ENCODE results near the gene FHIT. TPM values are rescaled to one million over a fixed set of nuclear protein-coding genes. Genes with fewer than 3 reads are reported as not detected.

Gene FHIT
- total and polyA plus RNA-seq, 10 of the 15 experiments (the other 5 are each of a cell fraction or from before 2014, with no cell fraction given): 4.2 to 14.9 (median 9.4) TPM

DNA sequence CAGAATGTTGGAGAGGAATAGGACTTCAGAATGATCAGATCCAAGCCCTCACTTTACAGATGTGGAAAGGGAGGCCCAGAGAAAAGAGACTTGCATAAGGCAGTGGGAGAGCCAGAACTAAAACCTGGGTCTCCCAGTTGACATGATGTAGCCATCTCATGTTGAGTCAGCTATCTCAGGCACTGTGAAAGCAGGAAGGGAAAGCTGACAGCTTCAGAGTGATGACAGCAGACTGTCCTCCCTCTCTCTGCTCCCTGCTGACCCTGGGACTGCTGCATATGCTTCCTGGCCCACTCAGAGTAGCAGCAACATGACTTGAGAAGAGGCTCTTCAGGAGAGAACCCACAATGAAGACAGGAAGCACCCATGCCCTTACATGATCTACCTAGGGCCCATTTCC lies 14.7 kb downstream of the FHIT start (continued):
- TF ChIP-seq HDAC6 (IDR thresholded peaks at IDR 0.05; ENCODE audit: unreplicated experiment): no peak
- TF ChIP-seq ETV6 (conservative IDR thresholded peaks at IDR 0.05 in 1 of 2, IDR thresholded peaks at IDR 0.05 in 1 of 2; ENCODE audit: borderline replicate concordance in 1 of 2, low read depth in 1 of 2): peak in 1 of 2 experiments; percentile 41; a peak in 1 of 4 replicates
- TF ChIP-seq CHD1 (IDR thresholded peaks at IDR 0.05; ENCODE audit: low read depth, low read length): no peak
- TF ChIP-seq RCOR1 (conservative IDR thresholded peaks at IDR 0.05; ENCODE audit: low read depth, low read length): no peak
- peak; percentile 93 for TF ChIP-seq EED (IDR thresholded peaks at IDR 0.05; ENCODE audit: low read depth)
- TF ChIP-seq SMC3 (IDR thresholded peaks at IDR 0.05; ENCODE audit: borderline replicate concordance, low read length): peak; percentile 26; the same call in 1 of the 2 replicates
- 0 out of 2 replicates have a peak, but pooled peaks have one; percentile 50 for TF ChIP-seq CREB1 (IDR thresholded peaks at IDR 0.05; ENCODE audit: low read depth)
- TF ChIP-seq DPF2 (IDR thresholded peaks at IDR 0.05): peak; percentile 62; the same call in 1 of the 2 replicates
- TF ChIP-seq NR2C1 (IDR thresholded peaks at IDR 0.05): no peak
- TF ChIP-seq IKZF2 (IDR thresholded peaks at IDR 0.05): peak; percentile 74 to 83; a peak in 3 of 4 replicates
- TF ChIP-seq, protein P1, sequence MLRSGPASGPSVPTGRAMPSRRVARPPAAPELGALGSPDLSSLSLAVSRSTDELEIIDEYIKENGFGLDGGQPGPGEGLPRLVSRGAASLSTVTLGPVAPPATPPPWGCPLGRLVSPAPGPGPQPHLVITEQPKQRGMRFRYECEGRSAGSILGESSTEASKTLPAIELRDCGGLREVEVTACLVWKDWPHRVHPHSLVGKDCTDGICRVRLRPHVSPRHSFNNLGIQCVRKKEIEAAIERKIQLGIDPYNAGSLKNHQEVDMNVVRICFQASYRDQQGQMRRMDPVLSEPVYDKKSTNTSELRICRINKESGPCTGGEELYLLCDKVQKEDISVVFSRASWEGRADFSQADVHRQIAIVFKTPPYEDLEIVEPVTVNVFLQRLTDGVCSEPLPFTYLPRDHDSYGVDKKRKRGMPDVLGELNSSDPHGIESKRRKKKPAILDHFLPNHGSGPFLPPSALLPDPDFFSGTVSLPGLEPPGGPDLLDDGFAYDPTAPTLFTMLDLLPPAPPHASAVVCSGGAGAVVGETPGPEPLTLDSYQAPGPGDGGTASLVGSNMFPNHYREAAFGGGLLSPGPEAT (IDR thresholded peaks at IDR 0.05; ENCODE audit: low read depth): peak; percentile 54
- no peak for TF ChIP-seq BRCA1 (IDR thresholded peaks at IDR 0.05; ENCODE audit: low read depth, low read length)
- TF ChIP-seq PML (IDR thresholded peaks at IDR 0.05; ENCODE audit: low read length): no peak
- TF ChIP-seq CBX5 (IDR thresholded peaks at IDR 0.05; ENCODE audit: low read depth): peak; percentile 95
- TF ChIP-seq, protein P2, sequence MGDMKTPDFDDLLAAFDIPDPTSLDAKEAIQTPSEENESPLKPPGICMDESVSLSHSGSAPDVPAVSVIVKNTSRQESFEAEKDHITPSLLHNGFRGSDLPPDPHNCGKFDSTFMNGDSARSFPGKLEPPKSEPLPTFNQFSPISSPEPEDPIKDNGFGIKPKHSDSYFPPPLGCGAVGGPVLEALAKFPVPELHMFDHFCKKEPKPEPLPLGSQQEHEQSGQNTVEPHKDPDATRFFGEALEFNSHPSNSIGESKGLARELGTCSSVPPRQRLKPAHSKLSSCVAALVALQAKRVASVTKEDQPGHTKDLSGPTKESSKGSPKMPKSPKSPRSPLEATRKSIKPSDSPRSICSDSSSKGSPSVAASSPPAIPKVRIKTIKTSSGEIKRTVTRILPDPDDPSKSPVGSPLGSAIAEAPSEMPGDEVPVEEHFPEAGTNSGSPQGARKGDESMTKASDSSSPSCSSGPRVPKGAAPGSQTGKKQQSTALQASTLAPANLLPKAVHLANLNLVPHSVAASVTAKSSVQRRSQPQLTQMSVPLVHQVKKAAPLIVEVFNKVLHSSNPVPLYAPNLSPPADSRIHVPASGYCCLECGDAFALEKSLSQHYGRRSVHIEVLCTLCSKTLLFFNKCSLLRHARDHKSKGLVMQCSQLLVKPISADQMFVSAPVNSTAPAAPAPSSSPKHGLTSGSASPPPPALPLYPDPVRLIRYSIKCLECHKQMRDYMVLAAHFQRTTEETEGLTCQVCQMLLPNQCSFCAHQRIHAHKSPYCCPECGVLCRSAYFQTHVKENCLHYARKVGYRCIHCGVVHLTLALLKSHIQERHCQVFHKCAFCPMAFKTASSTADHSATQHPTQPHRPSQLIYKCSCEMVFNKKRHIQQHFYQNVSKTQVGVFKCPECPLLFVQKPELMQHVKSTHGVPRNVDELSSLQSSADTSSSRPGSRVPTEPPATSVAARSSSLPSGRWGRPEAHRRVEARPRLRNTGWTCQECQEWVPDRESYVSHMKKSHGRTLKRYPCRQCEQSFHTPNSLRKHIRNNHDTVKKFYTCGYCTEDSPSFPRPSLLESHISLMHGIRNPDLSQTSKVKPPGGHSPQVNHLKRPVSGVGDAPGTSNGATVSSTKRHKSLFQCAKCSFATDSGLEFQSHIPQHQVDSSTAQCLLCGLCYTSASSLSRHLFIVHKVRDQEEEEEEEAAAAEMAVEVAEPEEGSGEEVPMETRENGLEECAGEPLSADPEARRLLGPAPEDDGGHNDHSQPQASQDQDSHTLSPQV (IDR thresholded peaks at IDR 0.05): no peak
- no peak for TF ChIP-seq MEF2B (IDR thresholded peaks at IDR 0.05; ENCODE audit: partially characterized antibody, poor library complexity, severe bottlenecking)
- peak; percentile 26; the same call in 1 of the 2 replicates for TF ChIP-seq RUNX3 (IDR thresholded peaks at IDR 0.05; ENCODE audit: low read length)
- TF ChIP-seq POU2F2 (IDR thresholded peaks at IDR 0.05; ENCODE audit: borderline replicate concordance, low read depth, low read length): no peak
- no peak for TF ChIP-seq SUPT20H (IDR thresholded peaks at IDR 0.05; ENCODE audit: borderline replicate concordance, control insufficient read depth, low read depth, low read length)
- TF ChIP-seq ZNF622 (IDR thresholded peaks at IDR 0.05): no peak
